ENCODE measurements around the gene PRAMEF9.
"Not testable (repeated sequence)": the region's sequence is repeated elsewhere in the genome, so short reads cannot be mapped to it uniquely, and the experiment has no call there.

PRAMEF9 gene

GRCh38 chr1:13171548-13171947 is at the start of gene PRAMEF9:
Gene PRAMEF9, plus strand, starts transcription at chr1:13171848. Its CDS starts 3,433 bp downstream, at chr1:13175281.
- DNase-seq (ENCODE audit: low read depth); H3K4me3 ChIP-seq (ENCODE audit: low read length): not testable (repeated sequence)

- H3K4me3 ChIP-seq (ENCODE audit: low read length); DNase-seq (ENCODE audit: low read depth): not testable (repeated sequence)
Measured at GRCh38 chr1:13155909-13156308, 15.7 kb upstream of the PRAMEF9 start, which contains the start of gene PRAMEF26. Gene PRAMEF26, minus strand, starts transcription at chr1:13156009. Its CDS starts 2,914 bp downstream, at chr1:13153095.

GRCh38 chr1:13165531-13165930 is 6.1 kb upstream of the PRAMEF9 start, which contains the start of gene HNRNPCL4:
Gene HNRNPCL4, minus strand, starts transcription at chr1:13165631. Its CDS starts 164 bp downstream, at chr1:13165467.
- DNase-seq (ENCODE audit: low read depth); H3K4me3 ChIP-seq (ENCODE audit: low read length): not testable (repeated sequence)

- DNase-seq (ENCODE audit: low read depth); H3K4me3 ChIP-seq (ENCODE audit: low read length): not testable (repeated sequence)
Measured at GRCh38 chr1:13201309-13201708, 29.7 kb downstream of the PRAMEF9 start, which contains the start of gene PRAMEF13. Gene PRAMEF13, minus strand, starts transcription at chr1:13201409. Its CDS starts 1,820 bp downstream, at chr1:13199589.

- H3K4me3 ChIP-seq (ENCODE audit: low read length); DNase-seq (ENCODE audit: low read depth): not testable (repeated sequence)
Measured at GRCh38 chr1:13208712-13209111, 37.1 kb downstream of the PRAMEF9 start.

GRCh38 chr1:13216619-13217018 is 45.0 kb downstream of the PRAMEF9 start:
- H3K4me3 ChIP-seq (ENCODE audit: low read length); DNase-seq (ENCODE audit: low read depth): not testable (repeated sequence)

- not testable (repeated sequence) for DNase-seq (ENCODE audit: low read depth); H3K4me3 ChIP-seq (ENCODE audit: low read length)
Measured at GRCh38 chr1:13219203-13219602, 47.6 kb downstream of the PRAMEF9 start.

GRCh38 chr1:13222788-13223187 is 51.1 kb downstream of the PRAMEF9 start:
- H3K4me3 ChIP-seq (ENCODE audit: low read length); DNase-seq (ENCODE audit: low read depth): not testable (repeated sequence)

GRCh38 chr1:13224480-13225060 is 52.9 kb downstream of the PRAMEF9 start:
- no peak for DNase-seq (ENCODE audit: low read depth)
- H3K4me3 ChIP-seq (ENCODE audit: low read length): no peak overlapping the region
- TF ChIP-seq CTCF (conservative IDR thresholded peaks at IDR 0.05; ENCODE audit: low read length): no peak

- not testable (repeated sequence) for DNase-seq (ENCODE audit: low read depth); H3K4me3 ChIP-seq (ENCODE audit: low read length)
Measured at GRCh38 chr1:13225675-13226204, 54.1 kb downstream of the PRAMEF9 start, which contains the start of gene PRAMEF18. Gene PRAMEF18, minus strand, starts transcription at chr1:13226154. Its CDS starts 48 bp downstream, at chr1:13226106.

GRCh38 chr1:13227271-13228055 is 55.8 kb downstream of the PRAMEF9 start:
- DNase-seq (ENCODE audit: low read depth); H3K4me3 ChIP-seq (ENCODE audit: low read length): not testable (repeated sequence)

- peak; percentile 22; the same call in 1 of the 2 replicates for TF ChIP-seq CTCF (conservative IDR thresholded peaks at IDR 0.05; ENCODE audit: low read length)
- no peak overlapping the region for H3K4me3 ChIP-seq (ENCODE audit: low read length)
- DNase-seq (ENCODE audit: low read depth): no peak
Measured at GRCh38 chr1:13228343-13228781, 56.7 kb downstream of the PRAMEF9 start.

Measured in AG10803 (cell line).